Measurements from ENCODE around the gene RBM18. TPM values are rescaled to one million over a fixed set of nuclear protein-coding genes. Genes with fewer than 3 reads are reported as not detected.

RBM18 gene
- total and polyA plus RNA-seq, 2 donors (not counting 1 experiment from before 2014, with no cell fraction given), result 11.2 to 25.1 TPM

GRCh38 chr9:122244349-122244748, 20.3 kb downstream of the RBM18 start:
- no peaks in the 10 kb centered on the region for H3K27me3 ChIP-seq (ENCODE audit: control insufficient read depth, insufficient read depth, low read length)
- no peak overlapping the region for H2AFZ ChIP-seq (ENCODE audit: low read length)
- no peaks in the 10 kb centered on the region for H3K9me3 ChIP-seq (ENCODE audit: control insufficient read depth, insufficient read depth, low read depth, low read length)
- no peak overlapping the region for H3K27ac ChIP-seq (ENCODE audit: insufficient read depth, low read length)
- H3K36me3 ChIP-seq (ENCODE audit: control insufficient read depth, insufficient read depth, low read length), result peaks cover 2% of the 10 kb centered on the region
- H3K4me1 ChIP-seq (ENCODE audit: control insufficient read depth, extremely low read depth, insufficient read depth, low read length), result no peaks in the 10 kb centered on the region
- no peak overlapping the region for H3K4me3 ChIP-seq (replicated peaks in 1 of 4; ENCODE audit: control extremely low read depth in 1 of 4, insufficient read depth in 1 of 4, low read depth in 3 of 4, low read length in 4 of 4)
- DNase-seq (ENCODE audit: low read depth in 2 of 2), result no peak
- H3K4me2 ChIP-seq (ENCODE audit: extremely low read depth, insufficient read depth, low read length), result no peak overlapping the region
- H3K9ac ChIP-seq (ENCODE audit: insufficient read depth, low read length), result no peak overlapping the region
- no peaks in the 10 kb centered on the region for H3K79me2 ChIP-seq (ENCODE audit: control insufficient read depth, insufficient read depth, low read length)
- no peak for TF ChIP-seq EZH2 (IDR thresholded peaks at IDR 0.05; ENCODE audit: low read length, missing control alignments)
- TF ChIP-seq, protein P1, sequence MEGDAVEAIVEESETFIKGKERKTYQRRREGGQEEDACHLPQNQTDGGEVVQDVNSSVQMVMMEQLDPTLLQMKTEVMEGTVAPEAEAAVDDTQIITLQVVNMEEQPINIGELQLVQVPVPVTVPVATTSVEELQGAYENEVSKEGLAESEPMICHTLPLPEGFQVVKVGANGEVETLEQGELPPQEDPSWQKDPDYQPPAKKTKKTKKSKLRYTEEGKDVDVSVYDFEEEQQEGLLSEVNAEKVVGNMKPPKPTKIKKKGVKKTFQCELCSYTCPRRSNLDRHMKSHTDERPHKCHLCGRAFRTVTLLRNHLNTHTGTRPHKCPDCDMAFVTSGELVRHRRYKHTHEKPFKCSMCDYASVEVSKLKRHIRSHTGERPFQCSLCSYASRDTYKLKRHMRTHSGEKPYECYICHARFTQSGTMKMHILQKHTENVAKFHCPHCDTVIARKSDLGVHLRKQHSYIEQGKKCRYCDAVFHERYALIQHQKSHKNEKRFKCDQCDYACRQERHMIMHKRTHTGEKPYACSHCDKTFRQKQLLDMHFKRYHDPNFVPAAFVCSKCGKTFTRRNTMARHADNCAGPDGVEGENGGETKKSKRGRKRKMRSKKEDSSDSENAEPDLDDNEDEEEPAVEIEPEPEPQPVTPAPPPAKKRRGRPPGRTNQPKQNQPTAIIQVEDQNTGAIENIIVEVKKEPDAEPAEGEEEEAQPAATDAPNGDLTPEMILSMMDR (conservative IDR thresholded peaks at IDR 0.05 in 1 of 2, IDR thresholded peaks at IDR 0.05 in 1 of 2; ENCODE audit: low read depth in 1 of 2, low read length in 2 of 2), result no peak
- no peaks in the 10 kb centered on the region for H4K20me1 ChIP-seq (ENCODE audit: control insufficient read depth, extremely low read depth, insufficient read depth, low read length)

DNA sequence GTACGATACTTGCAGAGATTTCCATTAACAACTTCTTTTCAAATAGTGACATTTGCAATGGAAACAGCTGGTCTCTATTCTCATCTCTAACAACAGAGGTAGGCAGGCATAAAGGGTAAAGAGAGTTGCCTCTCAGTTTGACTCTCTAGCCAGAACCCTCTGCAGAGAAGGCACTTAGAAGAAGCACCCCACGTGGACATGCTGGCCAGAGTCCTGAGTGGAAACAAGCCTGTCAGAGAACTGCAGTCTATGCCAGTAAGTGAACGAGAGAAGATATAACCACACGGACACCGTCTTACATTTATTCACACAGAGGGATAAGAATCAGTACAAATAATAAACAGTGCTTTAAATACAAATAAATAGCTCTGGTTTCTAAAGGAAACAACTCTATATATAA, 24.9 kb downstream of the RBM18 start:
- TF ChIP-seq, protein P1 (conservative IDR thresholded peaks at IDR 0.05 in 1 of 2, IDR thresholded peaks at IDR 0.05 in 1 of 2; ENCODE audit: low read depth in 1 of 2, low read length in 2 of 2), result no peak
- no peak for TF ChIP-seq EZH2 (IDR thresholded peaks at IDR 0.05; ENCODE audit: low read length, missing control alignments)
- Histone ChIP-seq H3K9ac (ENCODE audit: insufficient read depth, low read length) (no peak overlapping the region), H3K4me2 (ENCODE audit: extremely low read depth, insufficient read depth, low read length) (no peak overlapping the region), H3K27me3 (ENCODE audit: control insufficient read depth, insufficient read depth, low read length) (no peaks in the 10 kb centered on the region), H3K79me2 (ENCODE audit: control insufficient read depth, insufficient read depth, low read length) (no peaks in the 10 kb centered on the region), H3K4me1 (ENCODE audit: control insufficient read depth, extremely low read depth, insufficient read depth, low read length) (no peaks in the 10 kb centered on the region), H4K20me1 (ENCODE audit: control insufficient read depth, extremely low read depth, insufficient read depth, low read length) (no peaks in the 10 kb centered on the region), H3K9me3 (ENCODE audit: control insufficient read depth, insufficient read depth, low read depth, low read length) (no peaks in the 10 kb centered on the region), H3K36me3 (ENCODE audit: control insufficient read depth, insufficient read depth, low read length) (no peaks in the 10 kb centered on the region), H3K27ac (ENCODE audit: insufficient read depth, low read length) (no peak overlapping the region), H3K4me3 (replicated peaks in 1 of 4; ENCODE audit: control extremely low read depth in 1 of 4, insufficient read depth in 1 of 4, low read depth in 3 of 4, low read length in 4 of 4) (no peak overlapping the region), H2AFZ (ENCODE audit: low read length) (no peak overlapping the region)
- no peak for DNase-seq (ENCODE audit: low read depth in 2 of 2)

DNA sequence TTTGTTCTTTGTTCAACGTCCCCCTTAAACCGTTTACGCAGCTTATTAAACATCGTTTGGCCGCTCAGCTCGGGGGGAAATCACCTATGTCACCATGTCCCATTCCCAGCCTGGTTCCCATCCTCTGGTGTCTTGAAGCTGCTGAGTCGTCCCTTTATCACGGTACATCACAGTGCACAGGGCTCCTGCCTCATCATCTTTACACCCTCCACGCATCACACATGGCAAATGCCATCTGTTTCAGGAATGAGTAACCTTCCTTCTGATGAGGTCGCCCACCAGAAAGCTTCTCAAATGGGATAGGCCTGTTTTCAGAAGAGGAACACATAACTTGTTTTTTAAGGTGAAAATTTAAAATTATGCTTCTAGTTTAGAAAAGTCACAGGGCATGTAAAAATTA, 28.0 kb downstream of the RBM18 start:
- Histone ChIP-seq H3K9ac (ENCODE audit: insufficient read depth, low read length) (no peak overlapping the region), H3K4me1 (ENCODE audit: control insufficient read depth, extremely low read depth, insufficient read depth, low read length) (no peaks in the 10 kb centered on the region)
- no peak for DNase-seq (ENCODE audit: low read depth in 2 of 2)

More for the DNA sequence above, 28.0 kb downstream of the RBM18 start:
- Histone ChIP-seq H3K4me3 (replicated peaks in 1 of 4; ENCODE audit: control extremely low read depth in 1 of 4, insufficient read depth in 1 of 4, low read depth in 3 of 4, low read length in 4 of 4) (no peak overlapping the region), H3K36me3 (ENCODE audit: control insufficient read depth, insufficient read depth, low read length) (no peaks in the 10 kb centered on the region), H3K27ac (ENCODE audit: insufficient read depth, low read length) (no peak overlapping the region), H3K27me3 (ENCODE audit: control insufficient read depth, insufficient read depth, low read length) (peaks cover 5% of the 10 kb centered on the region), H2AFZ (ENCODE audit: low read length) (no peak overlapping the region), H3K4me2 (ENCODE audit: extremely low read depth, insufficient read depth, low read length) (no peak overlapping the region), H3K9me3 (ENCODE audit: control insufficient read depth, insufficient read depth, low read depth, low read length) (no peaks in the 10 kb centered on the region), H3K79me2 (ENCODE audit: control insufficient read depth, insufficient read depth, low read length) (no peaks in the 10 kb centered on the region), H4K20me1 (ENCODE audit: control insufficient read depth, extremely low read depth, insufficient read depth, low read length) (no peaks in the 10 kb centered on the region)
- TF ChIP-seq EZH2 (IDR thresholded peaks at IDR 0.05; ENCODE audit: low read length, missing control alignments), result no peak
- TF ChIP-seq, protein P1 (conservative IDR thresholded peaks at IDR 0.05 in 1 of 2, IDR thresholded peaks at IDR 0.05 in 1 of 2; ENCODE audit: low read depth in 1 of 2, low read length in 2 of 2), result no peak
